Upper lobe of left lung (tissue), 6 donors: ENCODE results near the gene ANKRD63. TPM values are rescaled to one million over a fixed set of nuclear protein-coding genes. Genes with fewer than 3 reads are reported as not detected.
A peak's percentile ranks its signal among the peaks of the same experiment; 100 is the strongest.

Experiments
- ATAC-seq, 2 donors: fragments of 200-7000 bp; cut with Tn5 transposase; one replicate each; pipeline ENCODE4 v1.9.1; 2022; ENCODE audit warnings: mild to moderate bottlenecking in 2 of 2, moderate library complexity in 2 of 2; ENCODE audit not compliant: low FRiP score in 2 of 2
- DNase-seq, 2 donors: peaks; one replicate each; pipeline ENCODE4 v3.0.0-alpha.2; 2019 to 2020
- H3K27ac ChIP-seq, 4 donors: fragments of 200-600 bp; sonication (generic); one replicate each; pipeline ENCODE4 v1.5.1; 2016 to 2019
- H3K27me3 ChIP-seq, 4 donors: fragments of 200-600 bp; sonication (generic); one replicate each; pipeline ENCODE4 v1.5.1; 2017 to 2019
- H3K36me3 ChIP-seq, 4 donors: fragments of 200-600 bp; sonication (generic); one replicate each; pipeline ENCODE4 v1.5.1; 2016 to 2019
- H3K4me1 ChIP-seq, 4 donors: fragments of 200-600 bp; sonication (generic); one replicate each; pipeline ENCODE4 v1.5.1; 2018 to 2019
- H3K4me3 ChIP-seq, 4 donors: fragments of 200-600 bp; sonication (generic); one replicate each; pipeline ENCODE4 v1.5.1; 2017 to 2019; ENCODE audit warnings: mild to moderate bottlenecking in 2 of 4, moderate library complexity in 1 of 4
- H3K9me3 ChIP-seq, 4 donors: fragments of 200-600 bp; sonication (generic); one replicate each; pipeline ENCODE4 v1.5.1; 2018 to 2019
- CTCF ChIP-seq, 6 experiments: fragments of 450-650 bp in 4 of 6; fragments of 200-600 bp in 2 of 6; sonication (generic) in 2 of 6; IDR thresholded peaks; one replicate each; pipeline ENCODE4 v1.5.1; 2016 to 2019; ENCODE audit warnings: antibody characterized with exemption in 6 of 6
- EP300 ChIP-seq, 4 donors: sonication (generic); formaldehyde crosslinking; IDR thresholded peaks; one replicate each; pipeline ENCODE4 v1.5.1; 2017; ENCODE audit warnings: antibody characterized with exemption in 4 of 4, control low read depth in 2 of 4
- POLR2A ChIP-seq, 4 donors: fragments of 450-650 bp; IDR thresholded peaks; one replicate each; pipeline ENCODE4 v1.5.1; 2016 to 2017; ENCODE audit warnings: antibody characterized with exemption in 4 of 4, mild to moderate bottlenecking in 2 of 4
- POLR2AphosphoS5 ChIP-seq, 2 donors: sonication (generic); formaldehyde crosslinking; IDR thresholded peaks; one replicate each; pipeline ENCODE4 v1.5.1; 2017; ENCODE audit warnings: antibody characterized with exemption in 2 of 2
- WGBS, 2 donors: methylation state at CpG; one replicate each; pipeline ENCODE4 v1.1.5; 2017 to 2018; 5-methylcytosine and 5-hydroxymethylcytosine counted together
- total RNA-seq, 6 donors: library from RNA; depleted of rRNA in 4 of 6; stranded (reverse); fragments of >200 nt in 4 of 6; gene quantifications; one replicate each; pipeline versions ENCODE4 v1.1.0 to v1.2.1, GENCODE V29; 2016 to 2021
- donor health status: DM: no; HTN: no; CAD: no; lungs with moderate emphysema.
- donor health status: DM: no; HTN: yes; CAD: no; lungs with severe emphysema.

The ANKRD63 gene
- total RNA-seq, 6 donors from 2014 or later = 5.2 TPM; not detected in 5

GRCh38 chr15:40255033-40255432 is 27.8 kb downstream of the ANKRD63 start:
- no peak for ATAC-seq
- H3K4me3 ChIP-seq = no peak overlapping the region
- peaks cover 15 to 23% (median 19%) of the 10 kb centered on the region in 4 donors for H3K4me1 ChIP-seq
- H3K27ac ChIP-seq = no peak overlapping the region
- H3K9me3 ChIP-seq = no peaks in the 10 kb centered on the region
- TF ChIP-seq POLR2A (IDR thresholded peaks at IDR 0.05) (no peak), EP300 (IDR thresholded peaks at IDR 0.05) (no peak), CTCF (IDR thresholded peaks at IDR 0.05) (no peak), POLR2AphosphoS5 (IDR thresholded peaks at IDR 0.05) (no peak)
- H3K36me3 ChIP-seq = no peaks in the 10 kb centered on the region
- WGBS, 2 donors = 83 to 86% methylated on average over 2 to 4 of the region's 4 CpGs
- DNase-seq = no peak
- peaks cover 0 to 13% (median 0%) of the 10 kb centered on the region in 4 donors for H3K27me3 ChIP-seq

- 90 to 95% methylated on average over 3 of the region's 3 CpGs for WGBS, 2 donors
- DNase-seq = no peak
Observed at GRCh38 chr15:40254452-40254851, 28.4 kb downstream of the ANKRD63 start.

GRCh38 chr15:40253167-40253790 is 29.6 kb downstream of the ANKRD63 start:
- H3K4me1 ChIP-seq = peaks cover 18 to 30% (median 19%) of the 10 kb centered on the region in 4 donors
- peaks cover 0 to 13% (median 0%) of the 10 kb centered on the region in 4 donors for H3K27me3 ChIP-seq
- H3K4me3 ChIP-seq = peak overlapping the region; percentile 16 to 71 (median 58)
- ATAC-seq (peak in 1 of 2 donors; percentile 19), DNase-seq (no peak)
- TF ChIP-seq CTCF (IDR thresholded peaks at IDR 0.05) (no peak), EP300 (IDR thresholded peaks at IDR 0.05) (no peak), POLR2AphosphoS5 (IDR thresholded peaks at IDR 0.05) (no peak), POLR2A (IDR thresholded peaks at IDR 0.05) (no peak)
- H3K27ac ChIP-seq = peak overlapping the region in 2 of 4 donors; percentile 54 to 64
- 40 to 64% methylated on average over 10 to 22 of the region's 28 CpGs for WGBS, 2 donors
- H3K36me3 ChIP-seq = no peaks in the 10 kb centered on the region
- no peaks in the 10 kb centered on the region for H3K9me3 ChIP-seq

More at GRCh38 chr15:40254452-40254851, 28.4 kb downstream of the ANKRD63 start:
- peaks cover 0 to 13% (median 0%) of the 10 kb centered on the region in 4 donors for H3K27me3 ChIP-seq
- peaks cover 18 to 29% (median 19%) of the 10 kb centered on the region in 4 donors for H3K4me1 ChIP-seq
- no peaks in the 10 kb centered on the region for H3K9me3 ChIP-seq
- H3K27ac ChIP-seq = no peak overlapping the region
- H3K4me3 ChIP-seq = no peak overlapping the region
- no peak for ATAC-seq
- no peaks in the 10 kb centered on the region for H3K36me3 ChIP-seq
- TF ChIP-seq CTCF (IDR thresholded peaks at IDR 0.05) = no peak
- TF ChIP-seq POLR2A (IDR thresholded peaks at IDR 0.05) = no peak
- TF ChIP-seq POLR2AphosphoS5 (IDR thresholded peaks at IDR 0.05) = no peak
- no peak for TF ChIP-seq EP300 (IDR thresholded peaks at IDR 0.05)

- peak overlapping the region; percentile 16 to 71 (median 58) for H3K4me3 ChIP-seq
- TF ChIP-seq POLR2A (IDR thresholded peaks at IDR 0.05) (peak in 2 of 4 donors; percentile 26 to 49), CTCF (IDR thresholded peaks at IDR 0.05) (peak in 1 of 6 experiments; percentile 10), POLR2AphosphoS5 (IDR thresholded peaks at IDR 0.05) (peak in 1 of 2 donors; percentile 20), EP300 (IDR thresholded peaks at IDR 0.05) (no peak)
- DNase-seq (peak; percentile 76 to 91), ATAC-seq (peak; percentile 64 to 76)
- H3K9me3 ChIP-seq = no peaks in the 10 kb centered on the region
- peaks cover 0 to 13% (median 0%) of the 10 kb centered on the region in 4 donors for H3K27me3 ChIP-seq
- H3K36me3 ChIP-seq = no peaks in the 10 kb centered on the region
- peak overlapping the region; percentile 7 to 70 (median 59) for H3K27ac ChIP-seq
- 0 to 1% methylated on average over 14 to 15 of the region's 82 CpGs for WGBS, 2 donors
- peaks cover 18 to 30% (median 19%) of the 10 kb centered on the region in 4 donors for H3K4me1 ChIP-seq
Observed at GRCh38 chr15:40252438-40253166, 30.3 kb downstream of the ANKRD63 start.
